Activated CD8-positive, alpha-beta T cell treated with anti-CD3 and anti-CD28 coated beads for 36 hours (primary cell): ENCODE results near the gene ITK. TPM values are rescaled to one million over a fixed set of nuclear protein-coding genes. Genes with fewer than 3 reads are reported as not detected.

Experiments
- ATAC-seq: fragments of 200-7000 bp; cut with Tn5 transposase; one replicate; pipeline ENCODE4 v1.10.0; 2021; ENCODE audit warnings: mild to moderate bottlenecking, moderate library complexity
- CTCF ChIA-PET: fragments of 350-600 bp; sonication (Branson Sonifier 250); formaldehyde crosslinking; loops from one replicate; lab custom pipeline; 2021; ENCODE audit warnings: antibody characterized with exemption; lab: Charles Lee
- POLR2A ChIA-PET: fragments of 350-600 bp; sonication (Branson Sonifier 250); formaldehyde crosslinking; loops from one replicate; lab custom pipeline; 2021; ENCODE audit warnings: antibody characterized with exemption; lab: Charles Lee
- DNase-seq: peaks from one replicate; pipeline ENCODE4 v3.0.0-alpha.2; 2020
- H3K27ac Mint-ChIP-seq: one replicate; pipeline ENCODE4 v1.8.0; 2021; ENCODE audit warnings: mild to moderate bottlenecking, mixed read lengths
- H3K27me3 Mint-ChIP-seq: one replicate; pipeline ENCODE4 v1.8.0; 2021; ENCODE audit warnings: mixed read lengths
- H3K36me3 Mint-ChIP-seq: one replicate; pipeline ENCODE4 v1.8.0; 2021; ENCODE audit warnings: low read depth, mixed read lengths
- H3K4me1 Mint-ChIP-seq: one replicate; pipeline ENCODE4 v1.8.0; 2021; ENCODE audit warnings: low read depth, mixed read lengths
- H3K4me3 Mint-ChIP-seq: one replicate; pipeline ENCODE4 v1.8.0; 2021; ENCODE audit warnings: mild to moderate bottlenecking, moderate library complexity, mixed read lengths
- H3K9me3 Mint-ChIP-seq: one replicate; pipeline ENCODE4 v1.8.0; 2021; ENCODE audit warnings: mixed read lengths
- CTCF ChIP-seq: fragments of 200-600 bp; IDR thresholded peaks from one replicate; pipeline ENCODE4 v1.8.0; 2022; ENCODE audit warnings: antibody characterized with exemption, mild to moderate bottlenecking
- intact Hi-C: fragments of 100-400 bp; cut with micrococcal nuclease; formaldehyde crosslinking; loops from one replicate; pipeline ENCODE4 v1.10.0; 2022
- total RNA-seq, 2 experiments: library from RNA; stranded (reverse); gene quantifications; one replicate each; pipeline ENCODE4 v1.2.3, GENCODE V29; 2021

ITK gene
- total RNA-seq, 2 experiments from 2014 or later: 229 to 236 TPM

- peaks cover 72% of the 10 kb centered on the region for H3K4me1 Mint-ChIP-seq
- H3K27me3 Mint-ChIP-seq: no peaks in the 10 kb centered on the region
- H3K27ac Mint-ChIP-seq: peak overlapping the region; percentile 95
- peak overlapping the region; percentile 83 for H3K4me3 Mint-ChIP-seq
- intact Hi-C loops: loop anchor here (5.0 kb wide), 1 partner anchor 121 kb away; no protein-coding TSS in a partner anchor
- H3K9me3 Mint-ChIP-seq: no peaks in the 10 kb centered on the region
- DNase-seq (no peak), ATAC-seq (no peak)
- TF ChIP-seq CTCF: no peak
- POLR2A ChIA-PET: interaction anchor here (0.6 to 8.5 kb wide), 19 partner anchors 12 to 277 kb away, joined by 3 to 98 read pairs (median 5); partner anchors contain the start of genes ITK and MED7
- H3K36me3 Mint-ChIP-seq: peaks cover 56% of the 10 kb centered on the region
- CTCF ChIA-PET: interaction anchor here (0.7 to 2.4 kb wide), 8 partner anchors 9 to 119 kb away, joined by 3 to 14 read pairs (median 4); partner anchors contain the start of gene ITK
Observed at GRCh38 chr5:157267761-157268480, 87.3 kb downstream of the ITK start.

GRCh38 chr5:157269165-157269671 lies 88.6 kb downstream of the ITK start:
- ATAC-seq (no peak), DNase-seq (peak; percentile 43)
- no peaks in the 10 kb centered on the region for H3K27me3 Mint-ChIP-seq
- H3K27ac Mint-ChIP-seq: peak overlapping the region; percentile 98
- TF ChIP-seq CTCF: no peak
- peaks cover 66% of the 10 kb centered on the region for H3K36me3 Mint-ChIP-seq
- ChIA-PET CTCF (interaction anchor here (0.9 to 2.4 kb wide), 4 partner anchors 35 to 121 kb away, joined by 3 to 14 read pairs (median 7); no protein-coding TSS in a partner anchor), POLR2A (interaction anchor here (0.7 to 8.5 kb wide), 10 partner anchors 10 to 407 kb away, joined by 3 to 98 read pairs (median 8); partner anchors contain the start of genes ITK and MED7)
- intact Hi-C loops: loop anchor here (5.0 kb wide), 1 partner anchor 122 kb away; no protein-coding TSS in a partner anchor
- peaks cover 73% of the 10 kb centered on the region for H3K4me1 Mint-ChIP-seq
- peak overlapping the region; percentile 83 for H3K4me3 Mint-ChIP-seq
- no peaks in the 10 kb centered on the region for H3K9me3 Mint-ChIP-seq

GRCh38 chr5:157269761-157270272 lies 89.2 kb downstream of the ITK start:
- TF ChIP-seq CTCF: no peak
- ChIA-PET CTCF (interaction anchor here (0.7 to 1.3 kb wide), 4 partner anchors 17 to 121 kb away, joined by 3 to 8 read pairs (median 4); no protein-coding TSS in a partner anchor), POLR2A (interaction anchor here (0.7 to 8.5 kb wide), 6 partner anchors 10 to 408 kb away, joined by 3 to 98 read pairs (median 5); no protein-coding TSS in a partner anchor)
- peak; percentile 64 for DNase-seq
- Mint-ChIP-seq H3K9me3 (no peaks in the 10 kb centered on the region), H3K4me1 (peaks cover 72% of the 10 kb centered on the region), H3K4me3 (peak overlapping the region; percentile 83), H3K36me3 (peaks cover 71% of the 10 kb centered on the region), H3K27ac (peak overlapping the region; percentile 98), H3K27me3 (no peaks in the 10 kb centered on the region)
- ATAC-seq: peak; percentile 15
- intact Hi-C loops: loop anchor here (5.0 kb wide), 3 partner anchors 48 to 123 kb away; no protein-coding TSS in a partner anchor

GRCh38 chr5:157270771-157271170 lies 90.1 kb downstream of the ITK start:
- DNase-seq (no peak), ATAC-seq (no peak)
- intact Hi-C loops: loop anchor here (5.0 kb wide), 2 partner anchors 48 to 98 kb away; no protein-coding TSS in a partner anchor
- peaks cover 73% of the 10 kb centered on the region for H3K36me3 Mint-ChIP-seq
- H3K9me3 Mint-ChIP-seq: no peaks in the 10 kb centered on the region
- POLR2A ChIA-PET: interaction anchor here (1.0 to 3.9 kb wide), 9 partner anchors 12 to 128 kb away, joined by 3 to 52 read pairs (median 18); partner anchors contain the start of gene MED7
- CTCF ChIA-PET: interaction anchor here (1.0 to 1.5 kb wide), 3 partner anchors 14 to 53 kb away, joined by 3 to 4 read pairs (median 3); no protein-coding TSS in a partner anchor
- H3K27ac Mint-ChIP-seq: peak overlapping the region; percentile 98
- H3K27me3 Mint-ChIP-seq: no peaks in the 10 kb centered on the region
- peak overlapping the region; percentile 83 for H3K4me3 Mint-ChIP-seq
- no peak for TF ChIP-seq CTCF
- H3K4me1 Mint-ChIP-seq: peaks cover 69% of the 10 kb centered on the region
